GOT3 (cell line): ENCODE data around the gene IDI1.
"Not testable (repeated sequence)": the region's sequence is repeated elsewhere in the genome, so short reads cannot be mapped to it uniquely, and the experiment has no call there.

ENCODE experiments used
- DNase-seq: peaks from one replicate; lab custom pipeline; 2025; ENCODE audit warnings: mixed read lengths; lab: John Stamatoyannopoulos, UW

The IDI1 gene

GRCh38 chr10:1034758-1035157 is 14.2 kb downstream of the IDI1 start:
- DNase-seq: no peak

- DNase-seq: no peak
Measured at GRCh38 chr10:1033601-1034000, 15.3 kb downstream of the IDI1 start.

- DNase-seq: no peak
Measured at GRCh38 chr10:1029838-1030237, 19.1 kb downstream of the IDI1 start.

- DNase-seq: no peak
Measured at GRCh38 chr10:1026578-1026977, 22.3 kb downstream of the IDI1 start.

GRCh38 chr10:1025683-1026082 is 23.2 kb downstream of the IDI1 start, which contains the start of gene IDI2:
TSS of gene IDI2 (minus strand) at chr10:1025859. CDS start at chr10:1024723, 1,136 bp downstream.
- DNase-seq: no peak

- no peak for DNase-seq
Measured at GRCh38 chr10:1024103-1024502, 24.8 kb downstream of the IDI1 start.

- no peak for DNase-seq
Measured at GRCh38 chr10:1022413-1022812, 26.5 kb downstream of the IDI1 start.

- no peak for DNase-seq
Measured at GRCh38 chr10:1020958-1021357, 28.0 kb downstream of the IDI1 start.

- DNase-seq: no peak
Measured at GRCh38 chr10:1020460-1020859, 28.5 kb downstream of the IDI1 start.

GRCh38 chr10:1019362-1019761 is 29.6 kb downstream of the IDI1 start:
- no peak for DNase-seq

- no peak for DNase-seq
Measured at GRCh38 chr10:1015688-1016087, 33.2 kb downstream of the IDI1 start.

GRCh38 chr10:1011696-1012095 is 37.2 kb downstream of the IDI1 start:
- no peak for DNase-seq

GRCh38 chr10:1010703-1011102 is 38.2 kb downstream of the IDI1 start:
- DNase-seq: no peak

GRCh38 chr10:1009947-1010346 is 39.0 kb downstream of the IDI1 start:
- not testable (repeated sequence) for DNase-seq

- no peak for DNase-seq
Measured at GRCh38 chr10:1009071-1009494, 39.8 kb downstream of the IDI1 start.

GRCh38 chr10:1007583-1007982 is 41.3 kb downstream of the IDI1 start:
- no peak for DNase-seq

- DNase-seq: no peak
Measured at GRCh38 chr10:1006573-1006972, 42.3 kb downstream of the IDI1 start.

- DNase-seq: no peak
Measured at GRCh38 chr10:1003884-1004670, 44.8 kb downstream of the IDI1 start.

- DNase-seq: no peak
Measured at GRCh38 chr10:1002425-1003006, 46.4 kb downstream of the IDI1 start.

GRCh38 chr10:997266-998022 is 51.5 kb downstream of the IDI1 start:
- DNase-seq: no peak

GRCh38 chr10:996031-996430 is 52.9 kb downstream of the IDI1 start:
- no peak for DNase-seq

- DNase-seq: no peak
Measured at GRCh38 chr10:995559-995926, 53.4 kb downstream of the IDI1 start.
